Heart right ventricle (tissue), 16 donors: Measurements from ENCODE around the gene UBAC2. TPM values are rescaled to one million over a fixed set of nuclear protein-coding genes. Genes with fewer than 3 reads are reported as not detected.
A peak's percentile ranks its signal among the peaks of the same experiment; 100 is the strongest.

Experiments
- ATAC-seq, 8 donors: fragments of 200-7000 bp; cut with Tn5 transposase; one replicate each; pipeline ENCODE4 v1.9.1; 2020; ENCODE audit warnings: mild to moderate bottlenecking in 8 of 8, moderate library complexity in 8 of 8, moderate number of reproducible peaks in 1 of 8
- DNase-seq, 2 donors: peaks; one replicate each; pipeline ENCODE4 v3.0.0-alpha.2; 2020
- H3K27ac ChIP-seq, 10 donors: fragments of 200-600 bp; sonication (generic) in 2 of 10; one replicate each; pipeline versions ENCODE4 v1.5.0 to v1.8.0; 2020 to 2022; ENCODE audit warnings: mild to moderate bottlenecking in 3 of 10
- H3K27me3 ChIP-seq, 7 donors: fragments of 200-600 bp; one replicate each; pipeline ENCODE4 v1.8.0; 2021 to 2022; ENCODE audit warnings: mild to moderate bottlenecking in 2 of 7
- H3K36me3 ChIP-seq, 9 donors: fragments of 200-600 bp; sonication (generic) in 1 of 9; one replicate each; pipeline versions ENCODE4 v1.5.0 to v1.8.0; 2020 to 2022; ENCODE audit warnings: mild to moderate bottlenecking in 2 of 9
- H3K4me1 ChIP-seq, 9 donors: fragments of 200-600 bp; sonication (generic) in 1 of 9; one replicate each; pipeline versions ENCODE4 v1.5.0 to v1.8.0; 2020 to 2022; ENCODE audit warnings: mild to moderate bottlenecking in 4 of 9
- H3K4me3 ChIP-seq, 10 donors: fragments of 200-600 bp; sonication (generic) in 2 of 10; one replicate each; pipeline versions ENCODE4 v1.5.0 to v1.8.0; 2020 to 2022; ENCODE audit warnings: mild to moderate bottlenecking in 7 of 10, moderate library complexity in 2 of 10
- H3K9me3 ChIP-seq, 11 donors: fragments of 200-600 bp in 10 of 11; sonication (generic) in 2 of 11; one replicate each; pipeline versions ENCODE4 v1.5.0 to v1.8.0; 2013 to 2022; ENCODE audit warnings: mild to moderate bottlenecking in 2 of 11, control low read depth in 1 of 11, moderate library complexity in 1 of 11
- WGBS, 2 donors: extraction: QIAGEN DNeasy Blood & Tissue Kit; methylation state at CpG; one replicate each; pipeline ENCODE4 v1.1.7; 2013; ENCODE audit warnings: inconsistent platforms in 1 of 2; 5-methylcytosine and 5-hydroxymethylcytosine counted together
- intact Hi-C, 10 donors: fragments of 100-400 bp; cut with DNase I; formaldehyde crosslinking; loops; one replicate each; pipeline versions ENCODE4 v1.11.1 to v1.14.2; 2022
- polyA plus RNA-seq, 2 donors: library from polyadenylated mRNA; stranded (reverse); fragments of 200-250 nt; gene quantifications; one replicate each; pipeline ENCODE4 v1.2.3, GENCODE V29; 2013
- total RNA-seq, 10 donors: library from RNA; stranded (reverse); fragmentation: NEBNext Ultra II Directional in 3 of 10; extraction: Animal tissue kit (Norgen Biotek cat#: 25700) in 3 of 10; gene quantifications; one replicate each; pipeline versions ENCODE4 v1.2.1 to v1.2.4, GENCODE V29; 2021 to 2023
- TF ChIP-seq, protein P1 (sequence below), 9 donors: fragments of 200-600 bp; sonication (generic) in 2 of 9; IDR thresholded peaks; one replicate each; pipeline versions ENCODE4 v1.5.0 to v1.8.0; 2021 to 2022; ENCODE audit warnings: antibody characterized with exemption in 9 of 9, mild to moderate bottlenecking in 5 of 9, moderate library complexity in 1 of 9
- donor health status: Arrhythmogenic right ventricular cardiomyopathy.
- donor health status: ischemic (EF 13 %, LVEDD 7.1; RV severe dilation, severe dysfunction).
- donor health status: healthy with polysubstance abuse.
- donor health status: DM: no; HTN: yes; CAD: no.
- donor health status: DM: no; HTN: no; CAD: no.
- donor health status: ischemic (EF 25% LVEDD 6.9; RV normal size, moderate dysfunction).
- donor health status: ischemic (EF 25% LVEDD 5.7; RV mildly dilated, moderate dysfunction).
- donor health status: healthy.
- donor health status: DM: yes; HTN: yes; CAD: no.
- donor health status: Ischemic cardiomyopathy.
- donor health status: ischemic (EF 35%, LVEDD 5.7; RV mildly dilated, moderate dysfunction).
- donor health status: nonischemic (EF 11% LVEDD 7.7; RV severe dilation, severe dysfunction).
- donor health status: DM: yes; HTN: yes; CAD: no.
- donor health status: PGD.
- donor health status: ischemic (EF 29% LVEDD 5.4; RV normal size, mild dysfunction).
- donor health status: nonischemic (EF 23%, LVEDD 6.1; RV moderate dilation, normal function).

UBAC2 gene
- total and polyA plus RNA-seq, 12 donors: 31.8 to 60.4 (median 47.0) TPM

DNA sequence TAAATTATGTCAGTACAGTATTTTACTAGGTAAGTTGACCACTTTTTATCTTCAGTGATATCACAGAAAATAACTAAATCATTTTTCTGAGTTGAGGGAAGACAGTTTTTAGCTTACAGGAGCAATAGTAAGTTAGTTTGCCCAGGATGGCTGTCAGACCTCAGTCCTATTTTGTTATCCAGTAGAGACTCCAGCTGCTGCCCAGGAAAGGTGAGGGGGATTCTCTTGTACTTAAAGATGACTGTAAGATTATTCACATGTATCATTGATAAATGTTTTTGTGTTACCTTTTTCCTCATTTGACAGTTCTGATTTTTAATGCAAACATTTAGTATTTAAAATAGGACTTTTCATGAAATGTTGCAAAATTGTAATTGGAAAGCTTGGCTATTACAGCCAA lies 121.1 kb downstream of the UBAC2 start:
- intact Hi-C loops: no loop called here

DNA sequence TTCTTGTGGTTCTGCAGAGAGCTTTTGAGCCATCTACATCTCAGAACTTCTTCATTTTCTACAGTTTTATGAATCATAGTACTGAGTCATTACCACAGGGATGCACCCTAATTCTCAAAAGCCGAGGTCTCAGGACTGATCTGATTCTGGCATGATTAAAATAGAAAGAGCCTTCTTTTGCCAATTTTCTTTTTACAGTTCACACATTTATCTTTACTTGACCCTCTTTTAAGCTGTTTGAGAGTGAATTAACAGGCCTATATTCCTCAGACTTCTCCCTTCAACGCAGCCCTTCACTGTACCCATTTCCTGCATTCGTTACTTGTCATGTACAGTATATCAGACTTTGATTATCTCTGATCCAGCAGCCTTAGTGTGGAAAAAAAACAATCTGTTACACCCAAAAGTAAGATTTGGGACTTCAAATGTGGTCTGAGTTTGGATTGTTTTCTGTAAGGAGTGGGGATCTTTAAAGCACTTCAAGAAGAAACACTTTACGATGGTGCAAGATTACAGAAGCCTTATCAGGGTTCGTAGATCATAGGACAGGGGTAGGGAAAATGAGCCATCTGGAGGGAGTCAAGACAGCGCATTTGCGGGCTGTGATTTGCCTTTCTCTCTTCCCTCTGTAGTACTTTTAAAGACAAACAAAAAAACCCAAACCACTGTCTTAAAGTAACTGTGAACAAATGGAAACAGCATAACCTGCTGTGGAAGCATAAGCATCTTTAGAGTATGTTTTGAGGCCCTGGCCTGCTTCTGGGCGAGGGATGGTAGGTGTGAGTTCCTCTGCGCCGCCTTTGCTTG lies 121.8 kb downstream of the UBAC2 start:
- 78 to 83% methylated on average over 10 of the region's 10 CpGs for WGBS, 2 donors
- no peaks in the 10 kb centered on the region for H3K9me3 ChIP-seq
- intact Hi-C loops: no loop called here
- TF ChIP-seq, protein P1, sequence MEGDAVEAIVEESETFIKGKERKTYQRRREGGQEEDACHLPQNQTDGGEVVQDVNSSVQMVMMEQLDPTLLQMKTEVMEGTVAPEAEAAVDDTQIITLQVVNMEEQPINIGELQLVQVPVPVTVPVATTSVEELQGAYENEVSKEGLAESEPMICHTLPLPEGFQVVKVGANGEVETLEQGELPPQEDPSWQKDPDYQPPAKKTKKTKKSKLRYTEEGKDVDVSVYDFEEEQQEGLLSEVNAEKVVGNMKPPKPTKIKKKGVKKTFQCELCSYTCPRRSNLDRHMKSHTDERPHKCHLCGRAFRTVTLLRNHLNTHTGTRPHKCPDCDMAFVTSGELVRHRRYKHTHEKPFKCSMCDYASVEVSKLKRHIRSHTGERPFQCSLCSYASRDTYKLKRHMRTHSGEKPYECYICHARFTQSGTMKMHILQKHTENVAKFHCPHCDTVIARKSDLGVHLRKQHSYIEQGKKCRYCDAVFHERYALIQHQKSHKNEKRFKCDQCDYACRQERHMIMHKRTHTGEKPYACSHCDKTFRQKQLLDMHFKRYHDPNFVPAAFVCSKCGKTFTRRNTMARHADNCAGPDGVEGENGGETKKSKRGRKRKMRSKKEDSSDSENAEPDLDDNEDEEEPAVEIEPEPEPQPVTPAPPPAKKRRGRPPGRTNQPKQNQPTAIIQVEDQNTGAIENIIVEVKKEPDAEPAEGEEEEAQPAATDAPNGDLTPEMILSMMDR (IDR thresholded peaks at IDR 0.05): no peak
- no peaks in the 10 kb centered on the region for H3K27me3 ChIP-seq
- peaks cover 0 to 65% (median 8%) of the 10 kb centered on the region in 9 donors for H3K4me1 ChIP-seq
- peaks cover 0 to 52% (median 0%) of the 10 kb centered on the region in 9 donors for H3K36me3 ChIP-seq
- no peak overlapping the region for H3K4me3 ChIP-seq
- DNase-seq (no peak), ATAC-seq (peak in 7 of 8 donors; percentile 46 to 87 (median 62))
- H3K27ac ChIP-seq: peak overlapping the region in 6 of 10 donors; percentile 1 to 76 (median 26)

More for the DNA sequence above, 121.1 kb downstream of the UBAC2 start:
- TF ChIP-seq, protein P1 (IDR thresholded peaks at IDR 0.05): no peak
- no peak for ATAC-seq
- H3K4me1 ChIP-seq: peaks cover 0 to 69% (median 15%) of the 10 kb centered on the region in 9 donors
- H3K9me3 ChIP-seq: no peaks in the 10 kb centered on the region
- DNase-seq: no peak
- no peaks in the 10 kb centered on the region for H3K27me3 ChIP-seq
- no peak overlapping the region for H3K4me3 ChIP-seq
- H3K27ac ChIP-seq: peak overlapping the region in 4 of 10 donors; percentile 16 to 76 (median 40)
- H3K36me3 ChIP-seq: peaks cover 0 to 54% (median 0%) of the 10 kb centered on the region in 9 donors

DNA sequence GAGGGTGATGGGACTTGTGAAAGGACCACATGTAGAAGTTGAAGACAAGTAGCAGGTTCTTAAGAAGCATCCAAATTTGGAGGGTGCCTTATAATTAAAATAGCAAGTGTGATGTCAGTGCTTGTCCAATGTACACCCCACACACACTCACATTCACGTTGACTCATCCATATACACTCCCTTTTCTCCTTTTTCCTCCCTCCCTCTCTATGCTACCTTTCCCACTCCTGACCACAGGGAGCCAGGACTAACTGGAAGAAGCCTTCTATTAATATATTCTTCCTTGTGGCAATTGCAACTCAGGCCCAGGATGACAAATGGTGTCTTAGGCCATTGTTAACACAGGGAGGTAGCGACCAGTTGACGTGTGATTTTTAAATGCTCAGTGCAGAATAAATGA lies 122.8 kb downstream of the UBAC2 start:
- peaks cover 0 to 64% (median 8%) of the 10 kb centered on the region in 9 donors for H3K4me1 ChIP-seq
- ATAC-seq: no peak
- WGBS, 2 donors: 66 to 94% methylated on average over 3 of the region's 3 CpGs
- intact Hi-C loops: no loop called here
- TF ChIP-seq, protein P1 (IDR thresholded peaks at IDR 0.05): no peak
- H3K9me3 ChIP-seq: no peaks in the 10 kb centered on the region
- DNase-seq: no peak
- peaks cover 0 to 53% (median 0%) of the 10 kb centered on the region in 9 donors for H3K36me3 ChIP-seq
- no peaks in the 10 kb centered on the region for H3K27me3 ChIP-seq
- no peak overlapping the region for H3K4me3 ChIP-seq
- peak overlapping the region in 1 of 10 donors; percentile 76 for H3K27ac ChIP-seq

DNA sequence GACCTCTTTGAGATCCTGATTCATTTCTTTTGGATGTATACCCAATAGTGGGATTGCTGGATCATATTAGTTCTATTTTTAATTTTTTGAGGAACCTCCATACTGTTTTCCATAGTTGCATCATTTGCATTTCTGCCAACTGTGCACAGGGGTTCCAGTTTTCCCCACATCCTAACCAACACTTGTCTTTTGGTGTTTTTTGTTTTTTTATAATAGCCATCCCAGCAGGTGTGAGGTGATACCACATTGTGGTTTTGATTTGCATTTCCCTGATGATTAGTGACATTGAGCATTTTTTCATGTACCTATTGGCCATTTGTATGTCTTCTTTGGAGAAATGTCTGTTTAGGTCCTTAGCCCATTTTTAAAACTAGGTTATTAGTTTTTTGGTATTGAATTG lies 125.4 kb downstream of the UBAC2 start:
- H3K27ac ChIP-seq: no peak overlapping the region
- TF ChIP-seq, protein P1 (IDR thresholded peaks at IDR 0.05): no peak

More for the DNA sequence above, 125.4 kb downstream of the UBAC2 start:
- H3K36me3 ChIP-seq: peaks cover 0 to 51% (median 7%) of the 10 kb centered on the region in 9 donors
- no peak for DNase-seq
- peaks cover 0 to 47% (median 8%) of the 10 kb centered on the region in 9 donors for H3K4me1 ChIP-seq
- H3K4me3 ChIP-seq: no peak overlapping the region
- H3K27me3 ChIP-seq: no peaks in the 10 kb centered on the region
- no peak for ATAC-seq
- intact Hi-C loops: no loop called here
- no peaks in the 10 kb centered on the region for H3K9me3 ChIP-seq
